ENCODE measurements around the gene LRTM2. TPM values are rescaled to one million over a fixed set of nuclear protein-coding genes. Genes with fewer than 3 reads are reported as not detected.

The LRTM2 gene
- total and polyA plus RNA-seq, 12 donors, result 0.06 TPM; not detected in 11

- Histone ChIP-seq H3K4me1 (replicated peaks in 1 of 2) (no peaks in the 10 kb centered on the region), H3K27ac (no peak overlapping the region), H3K36me3 (replicated peaks in 1 of 2) (no peaks in the 10 kb centered on the region), H3K27me3 (no peaks in the 10 kb centered on the region), H3K9me3 (replicated peaks in 1 of 3) (no peaks in the 10 kb centered on the region), H3K4me3 (no peak overlapping the region)
- intact Hi-C loops (cut with DNase I), result no loop called here
- 81 to 85% (median 83%) methylated on average over 13 to 34 of the region's 34 CpGs for WGBS, 4 donors
- TF ChIP-seq POLR2A (IDR thresholded peaks at IDR 0.05), result no peak
- TF ChIP-seq CTCF (IDR thresholded peaks at IDR 0.05), result no peak
- no peak for DNase-seq
These were observed 14.0 kb downstream of the LRTM2 start for GRCh38 chr12:1834186-1834925.

- intact Hi-C loops (cut with DNase I), result no loop called here
- TF ChIP-seq POLR2A (IDR thresholded peaks at IDR 0.05), result no peak
- TF ChIP-seq CTCF (IDR thresholded peaks at IDR 0.05), result no peak
- H3K36me3 ChIP-seq (replicated peaks in 1 of 2), result no peaks in the 10 kb centered on the region
- no peak for DNase-seq
- no peaks in the 10 kb centered on the region for H3K4me1 ChIP-seq (replicated peaks in 1 of 2)
- 81 to 85% (median 82%) methylated on average over 12 to 22 of the region's 22 CpGs for WGBS, 4 donors
- H3K27me3 ChIP-seq, result no peaks in the 10 kb centered on the region
- H3K4me3 ChIP-seq, result no peak overlapping the region
- no peaks in the 10 kb centered on the region for H3K9me3 ChIP-seq (replicated peaks in 1 of 3)
- no peak overlapping the region for H3K27ac ChIP-seq
These were observed 15.1 kb downstream of the LRTM2 start for GRCh38 chr12:1835211-1836131.

- Histone ChIP-seq H3K27me3 (no peaks in the 10 kb centered on the region), H3K36me3 (replicated peaks in 1 of 2) (no peaks in the 10 kb centered on the region), H3K9me3 (replicated peaks in 1 of 3) (no peaks in the 10 kb centered on the region), H3K27ac (no peak overlapping the region), H3K4me3 (no peak overlapping the region), H3K4me1 (replicated peaks in 1 of 2) (no peaks in the 10 kb centered on the region)
- intact Hi-C loops (cut with DNase I), result no loop called here
- DNase-seq, result no peak
- 65 to 100% (median 70%) methylated on average over 3 to 7 of the region's 7 CpGs for WGBS, 4 donors
- TF ChIP-seq POLR2A (IDR thresholded peaks at IDR 0.05) (no peak), CTCF (IDR thresholded peaks at IDR 0.05) (no peak)
These were observed 16.0 kb downstream of the LRTM2 start for GRCh38 chr12:1836241-1836803.

GRCh38 chr12:1836854-1837421 lies 16.6 kb downstream of the LRTM2 start:
- no peak for TF ChIP-seq CTCF (IDR thresholded peaks at IDR 0.05)
- TF ChIP-seq POLR2A (IDR thresholded peaks at IDR 0.05), result no peak
- Histone ChIP-seq H3K4me3 (no peak overlapping the region), H3K36me3 (replicated peaks in 1 of 2) (no peaks in the 10 kb centered on the region), H3K9me3 (replicated peaks in 1 of 3) (no peaks in the 10 kb centered on the region), H3K27me3 (no peaks in the 10 kb centered on the region), H3K4me1 (replicated peaks in 1 of 2) (no peaks in the 10 kb centered on the region), H3K27ac (no peak overlapping the region)
- no peak for DNase-seq
- 72 to 79% (median 76%) methylated on average over 12 to 22 of the region's 22 CpGs for WGBS, 4 donors
- intact Hi-C loops (cut with DNase I), result no loop called here
